K562 treated with DMSO at 1 percent for 48 hours (cell line): ENCODE measurements around the gene GFAP. TPM values are rescaled to one million over a fixed set of nuclear protein-coding genes. Genes with fewer than 3 reads are reported as not detected.

Source experiments
- total RNA-seq: library from RNA; unstranded; fragments of 300-600 nt; gene quantifications from 2 replicates; pipeline ENCODE4 v1.2.3, GENCODE V29; 2022; ENCODE audit warnings: low replicate concordance; ENCODE audit errors: extremely low read depth

Gene GFAP
- not detected in 2 replicates for total RNA-seq

DNA sequence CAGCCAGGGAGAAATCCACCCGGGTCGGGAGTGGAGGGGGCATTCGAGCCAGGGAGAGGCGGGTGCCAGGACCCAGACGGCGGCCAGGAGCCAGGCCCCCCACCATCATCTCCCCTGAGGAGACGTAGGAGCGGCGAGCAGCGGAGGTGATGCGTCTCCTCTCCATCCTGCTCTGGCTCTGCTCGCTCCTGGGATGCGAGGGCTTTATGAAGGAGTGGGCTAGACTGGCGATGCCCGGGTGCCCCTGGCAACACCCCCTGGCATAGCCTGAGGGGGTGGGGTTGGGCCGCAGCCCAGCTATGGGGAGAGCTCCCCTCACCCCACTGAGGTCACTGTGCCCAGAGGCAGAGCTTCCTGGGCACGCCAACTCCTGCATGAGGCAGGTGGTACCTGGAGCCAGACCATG lies at the start of gene GFAP:
Gene GFAP (minus strand): TSS at position 180 of the 406 bp plus-strand sequence. CDS start 14 bp downstream, at position 166.

DNA sequence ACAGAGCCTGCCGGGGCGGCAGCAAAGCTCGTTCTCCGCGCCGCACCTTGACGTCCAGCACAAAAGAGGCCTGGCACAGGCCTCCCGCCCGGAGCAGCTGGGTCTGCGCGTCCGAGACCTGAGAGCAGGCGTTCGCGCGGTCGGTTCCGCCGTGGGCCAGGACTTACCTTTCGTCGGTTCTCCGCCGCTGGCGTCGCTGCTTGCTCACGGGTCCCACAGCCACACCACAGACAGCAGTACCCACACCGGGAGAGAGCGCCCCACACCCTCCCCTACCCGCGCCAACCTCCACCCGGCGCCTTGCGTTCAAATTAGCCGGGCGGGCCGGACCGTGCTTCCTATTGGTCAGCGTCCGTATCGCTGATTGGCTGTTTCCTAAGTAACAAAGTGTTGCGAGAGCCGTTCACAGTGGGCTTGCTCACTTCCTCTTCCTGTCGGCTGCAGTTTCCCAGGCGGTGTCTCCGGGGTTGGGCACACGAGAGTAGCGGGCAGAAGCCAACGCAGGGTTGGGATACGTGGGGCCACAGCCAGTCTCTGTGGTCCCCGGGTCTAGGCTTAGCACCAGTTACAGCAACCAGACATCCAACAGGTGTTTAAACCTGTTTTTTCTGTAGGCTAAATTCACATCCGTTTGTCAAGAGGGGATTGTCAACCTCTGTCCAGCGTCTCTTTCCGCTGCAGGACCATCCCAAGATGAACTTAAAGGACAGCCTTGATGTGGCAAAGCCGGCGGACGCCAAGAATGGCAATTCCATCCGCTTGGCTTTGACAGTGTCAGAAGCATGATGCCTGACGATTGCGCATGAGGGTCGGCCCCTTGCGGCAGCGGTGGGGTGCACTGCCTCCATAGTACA lies 32.4 kb upstream of the GFAP start, which contains the start of gene KIF18B:
Gene KIF18B (minus strand): TSS at position 313 of the 854 bp plus-strand sequence. CDS start 11,429 bp downstream, outside the sequence.

DNA sequence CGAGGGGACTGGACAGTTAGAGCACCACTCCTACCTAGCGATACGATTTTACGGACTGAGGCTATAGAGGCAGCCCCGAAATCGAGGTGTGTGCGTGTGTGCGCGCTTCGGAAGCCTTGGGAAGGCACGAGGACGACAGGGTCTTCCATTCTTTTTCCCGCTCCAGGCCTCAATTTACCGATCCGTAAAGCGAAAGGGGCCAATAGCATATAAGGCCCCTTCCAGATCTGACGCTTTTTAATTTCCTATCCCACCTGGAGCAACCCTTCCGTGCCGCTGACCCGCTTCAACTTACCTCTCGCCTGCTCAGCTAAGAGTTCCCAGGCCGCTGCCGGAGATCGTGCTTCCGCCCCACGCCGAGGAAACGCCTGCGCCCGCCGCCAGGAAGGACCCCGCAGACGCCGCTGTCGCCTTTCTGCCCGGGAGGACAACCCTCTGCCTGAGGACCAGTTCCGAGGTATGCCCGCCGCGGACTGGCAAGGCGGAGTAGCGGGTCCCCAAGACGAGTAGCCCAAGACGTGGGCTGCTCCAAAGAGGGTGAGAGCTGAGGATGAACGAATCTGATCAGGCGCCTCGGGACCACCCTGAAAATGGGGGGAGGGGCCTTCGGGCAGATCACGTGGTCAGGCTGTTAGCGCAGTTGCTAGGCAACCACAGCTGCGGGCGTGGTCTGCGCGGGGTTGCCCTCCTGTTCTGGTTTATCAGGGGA lies 16.1 kb downstream of the GFAP start, which contains the start of gene EFTUD2:
Gene EFTUD2 (minus strand): TSS at position 372 of the 709 bp plus-strand sequence. CDS start 4,924 bp downstream, outside the sequence.

Other genes with a start within 250 kb of the GFAP start
- gene CCDC43, start 225.7 kb downstream of the GFAP start, total RNA-seq = not detected in 2 replicates
- not detected in 2 replicates for gene DBF4B, start 206.8 kb downstream of the GFAP start, total RNA-seq
- not detected in 2 replicates for gene ADAM11, start 156.5 kb downstream of the GFAP start, total RNA-seq
- gene GJC1, start 85.2 kb downstream of the GFAP start, total RNA-seq = not detected in 2 replicates
- not detected in 2 replicates for gene HIGD1B, start 67.6 kb downstream of the GFAP start, total RNA-seq
- not detected in 2 replicates for gene EFTUD2, start 16.1 kb downstream of the GFAP start, total RNA-seq
- gene KIF18B, start 32.3 kb upstream of the GFAP start, total RNA-seq = not detected in 2 replicates
- not detected in 2 replicates for gene C1QL1, start 52.8 kb upstream of the GFAP start, total RNA-seq
- not detected in 2 replicates for gene DCAKD, start 136.1 kb upstream of the GFAP start, total RNA-seq
- gene NMT1, start 145.8 kb upstream of the GFAP start, total RNA-seq = 72.9 TPM in 1 of 2 replicates, not detected in the other
- gene PLCD3, start 217.0 kb upstream of the GFAP start, total RNA-seq = not detected in 2 replicates
- gene ACBD4, start 220.2 kb upstream of the GFAP start, total RNA-seq = not detected in 2 replicates
- gene HEXIM1, start 233.0 kb upstream of the GFAP start, total RNA-seq = not detected in 2 replicates
- gene HEXIM2, start 246.4 kb upstream of the GFAP start, total RNA-seq = not detected in 2 replicates